Transverse colon (tissue), 4 donors: Measurements from ENCODE around the gene SNAPC1. TPM values are rescaled to one million over a fixed set of nuclear protein-coding genes. Genes with fewer than 3 reads are reported as not detected.
A peak's percentile ranks its signal among the peaks of the same experiment; 100 is the strongest.

ENCODE experiments used
- DNase-seq: peaks from one replicate; pipeline ENCODE4 v3.0.0-alpha.2; 2019
- H3K27ac ChIP-seq, 4 donors: fragments of 200-600 bp; sonication (generic); 2 replicates each; pipeline ENCODE4 v1.5.1; 2016 to 2018; ENCODE audit warnings: inconsistent platforms in 4 of 4
- H3K27me3 ChIP-seq: fragments of 200-600 bp; sonication (generic); 2 replicates; pipeline ENCODE4 v1.5.1; 2017; ENCODE audit warnings: inconsistent platforms
- H3K36me3 ChIP-seq, 4 donors: fragments of 200-600 bp; sonication (generic); 2 replicates each; pipeline ENCODE4 v1.5.1; 2017 to 2019; ENCODE audit warnings: inconsistent platforms in 4 of 4
- H3K4me1 ChIP-seq, 4 donors: fragments of 200-600 bp; sonication (generic); 2 replicates each; pipeline ENCODE4 v1.5.1; 2017 to 2020; ENCODE audit warnings: inconsistent platforms in 4 of 4
- H3K4me3 ChIP-seq, 4 donors: fragments of 200-600 bp; sonication (generic); 1 replicate in 1 of 4; 2 replicates in 3 of 4; pipeline versions ENCODE4 v1.5.1 to v1.6.1; 2017 to 2019; ENCODE audit warnings: inconsistent platforms in 4 of 4
- H3K9me3 ChIP-seq, 2 donors: fragments of 200-600 bp; sonication (generic); 2 replicates each; pipeline ENCODE4 v1.5.1; 2017 to 2019; ENCODE audit warnings: inconsistent platforms in 2 of 2
- EP300 ChIP-seq: sonication (generic); formaldehyde crosslinking; IDR thresholded peaks from one replicate; pipeline ENCODE4 v1.6.1; 2017; ENCODE audit warnings: antibody characterized with exemption, low read depth
- POLR2A ChIP-seq: fragments of 450-650 bp; IDR thresholded peaks from one replicate; pipeline ENCODE4 v1.6.1; 2016; ENCODE audit warnings: antibody characterized with exemption, mild to moderate bottlenecking, moderate library complexity
- POLR2AphosphoS5 ChIP-seq, 3 donors: sonication (generic); formaldehyde crosslinking; IDR thresholded peaks; one replicate each; pipeline ENCODE4 v1.6.1; 2016; ENCODE audit warnings: antibody characterized with exemption in 3 of 3
- WGBS, 2 donors: methylation state at CpG; one replicate each; pipeline ENCODE4 v1.1.5; 2018; ENCODE audit warnings: low coverage in 1 of 2; 5-methylcytosine and 5-hydroxymethylcytosine counted together
- in situ Hi-C, 4 donors: fragments of 200-750 bp; cut with MboI; loops; one replicate each; pipeline versions ENCODE4 v1.15.0 to v1.15.1; 2017; ENCODE audit warnings: low sequenced_read_pairs in 3 of 4, low pct_ligation_motif_present in 1 of 4, low pct_unique_long_range_greater_than_20kb in 1 of 4
- intact Hi-C: fragments of 100-400 bp; cut with DNase I; formaldehyde crosslinking; loops from one replicate; pipeline ENCODE4 v1.15.1; 2023; ENCODE audit warnings: low total_unique reads
- total RNA-seq, 4 donors: library from RNA; depleted of rRNA; stranded (reverse); fragments of >200 nt; gene quantifications; one replicate each; pipeline ENCODE4 v1.1.0, GENCODE V29; 2016
- TF ChIP-seq, protein P1 (sequence below), 5 experiments: fragments of 200-600 bp in 3 of 5; fragments of 450-650 bp in 2 of 5; sonication (generic) in 3 of 5; IDR thresholded peaks; 1 replicate in 2 of 5; 2 replicates in 3 of 5; pipeline ENCODE4 v1.5.1; 2016 to 2017; ENCODE audit warnings: antibody characterized with exemption in 5 of 5, inconsistent platforms in 3 of 5, mild to moderate bottlenecking in 2 of 5, moderate library complexity in 1 of 5

The SNAPC1 gene, protein sequence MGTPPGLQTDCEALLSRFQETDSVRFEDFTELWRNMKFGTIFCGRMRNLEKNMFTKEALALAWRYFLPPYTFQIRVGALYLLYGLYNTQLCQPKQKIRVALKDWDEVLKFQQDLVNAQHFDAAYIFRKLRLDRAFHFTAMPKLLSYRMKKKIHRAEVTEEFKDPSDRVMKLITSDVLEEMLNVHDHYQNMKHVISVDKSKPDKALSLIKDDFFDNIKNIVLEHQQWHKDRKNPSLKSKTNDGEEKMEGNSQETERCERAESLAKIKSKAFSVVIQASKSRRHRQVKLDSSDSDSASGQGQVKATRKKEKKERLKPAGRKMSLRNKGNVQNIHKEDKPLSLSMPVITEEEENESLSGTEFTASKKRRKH
- total RNA-seq, result 1 to 10 TPM in 2 of 4 donors, under 1 TPM in 1, not detected in 1; 0.20 to 5.1 (median 3.8) TPM

DNA sequence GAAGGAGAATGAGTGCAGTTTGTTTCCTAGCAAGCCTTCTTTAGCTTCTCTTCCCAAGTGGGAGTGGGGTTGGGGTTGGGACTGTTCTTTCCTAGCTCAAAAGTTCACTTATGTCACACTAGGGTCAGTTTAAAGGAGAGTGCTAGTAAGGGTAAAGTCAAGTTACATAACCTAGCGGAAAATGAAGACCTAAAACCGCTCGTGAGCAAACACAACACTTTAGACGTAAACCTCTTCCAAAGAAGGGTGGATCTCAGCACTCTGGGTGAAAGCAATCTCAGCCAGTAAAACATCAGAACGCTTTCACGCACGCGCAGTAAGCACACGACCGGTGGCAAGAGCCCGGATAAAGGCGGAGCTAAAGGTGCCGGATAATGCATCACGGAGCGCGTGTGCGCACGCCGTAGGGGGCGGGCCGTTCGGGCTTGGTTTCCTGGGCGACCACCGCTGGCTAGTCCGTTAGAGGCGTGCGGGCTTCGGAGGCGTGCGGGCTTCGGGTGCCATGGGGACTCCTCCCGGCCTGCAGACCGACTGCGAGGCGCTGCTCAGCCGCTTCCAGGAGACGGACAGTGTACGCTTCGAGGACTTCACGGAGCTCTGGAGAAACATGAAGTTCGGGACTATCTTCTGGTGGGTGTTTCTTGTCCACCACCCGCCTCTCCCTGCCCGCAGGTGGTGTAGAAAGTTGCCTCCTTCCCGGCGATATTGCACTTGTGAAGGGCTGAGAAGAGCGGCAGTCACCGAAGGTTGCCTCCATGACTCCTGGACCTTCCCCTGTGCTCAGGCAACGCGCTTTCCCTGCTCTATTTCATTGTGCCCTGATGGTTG is at the start of gene SNAPC1:
TSS of gene SNAPC1 (plus strand) at position 462 of the 828 bp plus-strand sequence. CDS start at position 503, 41 bp downstream.
- peak within 1 kb of the TSS; percentile 77 to 91 (median 86) for H3K27ac ChIP-seq
- TF ChIP-seq POLR2AphosphoS5 (IDR thresholded peaks at IDR 0.05) (peak; percentile 76 to 93 (median 87)), POLR2A (peak; percentile 72), EP300 (no peak)
- no peaks in the 10 kb centered on the region for H3K27me3 ChIP-seq
- 0% methylated on average over 4 to 45 of the region's 49 CpGs for WGBS, 2 donors
- H3K36me3 ChIP-seq, result no peaks in the 10 kb centered on the region
- DNase-seq, result peak; percentile 97
- intact Hi-C loops (loop anchor here (10.0 kb wide), 1 partner anchor 67 kb away; the partner anchor contains the start of gene HIF1A), in situ Hi-C loops (no loop called here)
- peak within 1 kb of the TSS; percentile 53 to 76 (median 70) for H3K4me3 ChIP-seq
- peaks cover 7 to 34% (median 13%) of the 10 kb centered on the region in 4 donors for H3K4me1 ChIP-seq
- H3K9me3 ChIP-seq, result no peaks in the 10 kb centered on the region

DNA sequence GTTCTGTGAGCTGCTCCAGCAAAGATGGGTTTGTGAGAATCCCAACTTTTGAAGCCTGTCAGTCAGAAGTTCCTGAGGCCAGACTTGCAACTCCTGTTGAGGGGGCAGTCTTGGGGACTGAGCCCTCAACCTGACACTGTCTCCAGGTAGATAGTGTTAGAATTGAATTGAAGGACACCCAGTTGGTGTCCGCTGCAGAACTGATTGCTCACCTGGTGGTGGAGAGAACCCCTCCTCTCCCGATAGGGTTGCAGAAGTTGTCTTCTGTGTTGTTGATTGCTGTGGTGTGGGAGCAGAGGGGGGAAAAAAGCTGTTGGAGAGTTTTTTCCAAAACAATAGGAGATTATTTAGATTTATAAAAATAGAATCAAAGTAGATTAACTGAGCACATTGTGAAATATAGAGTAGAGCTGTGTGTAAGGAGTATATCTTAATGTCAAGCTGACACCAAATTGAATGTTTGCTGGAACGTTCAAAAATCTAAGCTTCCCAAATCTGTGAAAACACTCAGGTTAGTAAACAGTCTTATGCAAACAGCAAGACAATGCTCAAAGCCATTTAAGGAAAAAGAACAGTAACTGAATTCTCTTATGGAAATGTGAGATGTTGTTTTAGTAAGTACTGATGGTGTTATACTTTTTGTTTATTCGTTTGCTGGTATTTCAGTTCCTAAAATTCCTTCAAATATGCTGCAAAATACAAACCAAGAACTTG is 48.3 kb upstream of the SNAPC1 start:
- Histone ChIP-seq H3K36me3 (no peaks in the 10 kb centered on the region), H3K4me3 (no peak overlapping the region), H3K27ac (no peak overlapping the region), H3K4me1 (peaks cover 3 to 86% (median 46%) of the 10 kb centered on the region in 4 donors), H3K9me3 (no peaks in the 10 kb centered on the region), H3K27me3 (no peaks in the 10 kb centered on the region)
- intact Hi-C loops (no loop called here), in situ Hi-C loops (no loop called here)
- WGBS, 2 donors, result 63 to 66% methylated on average over 4 of the region's 4 CpGs
- TF ChIP-seq POLR2A (no peak), POLR2AphosphoS5 (IDR thresholded peaks at IDR 0.05) (no peak), EP300 (no peak)
- TF ChIP-seq, protein P1, sequence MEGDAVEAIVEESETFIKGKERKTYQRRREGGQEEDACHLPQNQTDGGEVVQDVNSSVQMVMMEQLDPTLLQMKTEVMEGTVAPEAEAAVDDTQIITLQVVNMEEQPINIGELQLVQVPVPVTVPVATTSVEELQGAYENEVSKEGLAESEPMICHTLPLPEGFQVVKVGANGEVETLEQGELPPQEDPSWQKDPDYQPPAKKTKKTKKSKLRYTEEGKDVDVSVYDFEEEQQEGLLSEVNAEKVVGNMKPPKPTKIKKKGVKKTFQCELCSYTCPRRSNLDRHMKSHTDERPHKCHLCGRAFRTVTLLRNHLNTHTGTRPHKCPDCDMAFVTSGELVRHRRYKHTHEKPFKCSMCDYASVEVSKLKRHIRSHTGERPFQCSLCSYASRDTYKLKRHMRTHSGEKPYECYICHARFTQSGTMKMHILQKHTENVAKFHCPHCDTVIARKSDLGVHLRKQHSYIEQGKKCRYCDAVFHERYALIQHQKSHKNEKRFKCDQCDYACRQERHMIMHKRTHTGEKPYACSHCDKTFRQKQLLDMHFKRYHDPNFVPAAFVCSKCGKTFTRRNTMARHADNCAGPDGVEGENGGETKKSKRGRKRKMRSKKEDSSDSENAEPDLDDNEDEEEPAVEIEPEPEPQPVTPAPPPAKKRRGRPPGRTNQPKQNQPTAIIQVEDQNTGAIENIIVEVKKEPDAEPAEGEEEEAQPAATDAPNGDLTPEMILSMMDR (IDR thresholded peaks at IDR 0.05), result no peak
- no peak for DNase-seq

DNA sequence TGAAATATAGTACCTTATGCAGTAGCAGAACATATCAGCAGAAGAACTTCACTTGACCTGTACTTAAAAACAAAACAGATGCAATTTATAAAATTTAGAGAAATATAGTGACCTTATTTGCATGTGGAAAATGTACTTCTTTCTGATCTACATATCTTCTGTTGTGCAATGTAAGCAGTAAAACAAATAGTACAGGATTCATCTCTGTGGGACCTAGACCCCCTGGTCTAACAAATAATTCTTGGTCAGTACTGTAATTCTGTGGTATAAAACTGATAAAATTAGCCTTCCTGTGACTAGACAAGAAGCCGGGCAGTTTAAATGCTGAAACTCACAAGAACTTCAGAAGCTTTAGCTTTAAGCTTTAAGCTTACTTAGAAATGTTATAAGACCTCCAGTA is 45.3 kb upstream of the SNAPC1 start:
- 66 to 83% methylated on average over 1 of the region's 1 CpG for WGBS, 2 donors
- Histone ChIP-seq H3K27me3 (no peaks in the 10 kb centered on the region), H3K4me1 (peaks cover 3 to 84% (median 33%) of the 10 kb centered on the region in 4 donors), H3K4me3 (no peak overlapping the region), H3K36me3 (peaks cover 0 to 8% (median 2%) of the 10 kb centered on the region in 4 donors), H3K9me3 (no peaks in the 10 kb centered on the region), H3K27ac (no peak overlapping the region)
- in situ Hi-C loops, result no loop called here
- DNase-seq, result no peak
- intact Hi-C loops, result no loop called here
- TF ChIP-seq EP300 (no peak), POLR2AphosphoS5 (IDR thresholded peaks at IDR 0.05) (no peak), POLR2A (no peak)
- TF ChIP-seq, protein P1 (IDR thresholded peaks at IDR 0.05), result no peak

DNA sequence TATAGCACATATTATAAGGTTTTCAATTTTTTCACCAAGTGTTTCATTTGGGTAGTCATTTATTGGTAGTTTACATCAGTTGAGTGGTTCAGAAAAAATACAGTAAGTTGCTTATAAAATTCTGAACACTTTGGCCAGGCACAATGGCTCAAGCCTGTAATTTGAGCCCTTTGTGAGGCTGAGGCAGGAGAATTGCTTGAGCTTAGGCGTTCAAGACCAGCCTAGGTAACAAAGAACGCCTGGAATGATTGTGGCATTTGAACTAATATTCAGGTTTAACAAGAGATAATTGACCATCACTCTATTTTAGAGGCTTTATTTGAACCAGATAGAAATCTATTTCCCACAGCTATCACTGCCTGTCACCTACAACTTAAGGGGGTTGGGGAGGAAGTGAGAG is 44.2 kb upstream of the SNAPC1 start:
- no peaks in the 10 kb centered on the region for H3K9me3 ChIP-seq
- intact Hi-C loops, result no loop called here
- in situ Hi-C loops, result no loop called here
- H3K36me3 ChIP-seq, result peaks cover 0 to 17% (median 6%) of the 10 kb centered on the region in 4 donors
- no peaks in the 10 kb centered on the region for H3K27me3 ChIP-seq
- H3K4me3 ChIP-seq, result no peak overlapping the region
- H3K4me1 ChIP-seq, result peaks cover 3 to 73% (median 26%) of the 10 kb centered on the region in 4 donors
- no peak overlapping the region for H3K27ac ChIP-seq
- TF ChIP-seq, protein P1 (IDR thresholded peaks at IDR 0.05), result no peak
- no peak for DNase-seq
- 89% methylated on average over 2 of the region's 2 CpGs; no CpG with 5 or more reads in 1 of the 2 donors for WGBS, 2 donors
